K562 (cell line): ENCODE measurements around the gene SCN2B. TPM values are rescaled to one million over a fixed set of nuclear protein-coding genes. Genes with fewer than 3 reads are reported as not detected.

Source experiments
- ATAC-seq: fragments of 200-7000 bp; cut with Tn5 transposase; 3 replicates; pipeline ENCODE4 v1.9.1; 2020; ENCODE audit warnings: moderate library complexity
- BruUV-seq: library from RNA; stranded (reverse); fragments of 400-500 nt; replicated peaks from 2 replicates; lab custom pipeline; 2021; lab: Mats Ljungman, UMichigan
- CTCF ChIA-PET: fragments of 300-600 bp; formaldehyde crosslinking; extraction: SDS; loops from one replicate; lab custom pipeline; 2021; ENCODE audit warnings: low intra/inter-chr PET ratio; lab: Yijun Ruan, JAX
- POLR2A ChIA-PET: fragments of 300-600, 350-650 bp; sonication (Branson Sonifier 250); formaldehyde crosslinking; extraction: SDS; loops from one replicate; lab custom pipeline; 2021; ENCODE audit warnings: antibody characterized with exemption, inconsistent platforms; lab: Yijun Ruan, JAX
- DNase-seq, 4 experiments: peaks; one replicate each; pipeline versions ENCODE4 v3.0.0 to v3.0.0-alpha.2; 2011 to 2018; ENCODE audit warnings: low spot score in 3 of 4, mixed read lengths in 3 of 4; ENCODE audit errors: extremely low read depth in 1 of 4
- FAIRE-seq: peaks from 2 replicates; lab custom pipeline; 2011; peaks lifted over from hg19 to GRCh38; lab: Jason Lieb, UNC
- H2AFZ ChIP-seq: 2 replicates; pipeline ENCODE4 v1.6.0; 2011; ENCODE audit warnings: low read depth, low read length, control low read depth, inconsistent platforms
- H3K27ac ChIP-seq: fragments of 200-600 bp; 3 replicates; pipeline ENCODE4 v1.8.0; 2011; ENCODE audit warnings: low read depth, mild to moderate bottlenecking, control low read depth, inconsistent platforms, low read length, moderate library complexity, mixed read lengths; ENCODE audit errors: extremely low read depth
- H3K27me3 ChIP-seq, 2 experiments: fragments of 300-600 bp in 1 of 2; 2 replicates in 1 of 2; 3 replicates in 1 of 2; pipeline versions ENCODE4 v1.6.0 to v1.8.0; 2011; ENCODE audit warnings: inconsistent platforms in 2 of 2, low read length in 2 of 2, mild to moderate bottlenecking in 1 of 2, mixed read lengths in 1 of 2, moderate library complexity in 1 of 2; ENCODE audit not compliant: control insufficient read depth in 2 of 2, insufficient read depth in 2 of 2
- H3K36me3 ChIP-seq: fragments of 300-600 bp; 3 replicates; pipeline ENCODE4 v1.8.0; 2011; ENCODE audit warnings: mild to moderate bottlenecking, low read length, inconsistent platforms; ENCODE audit not compliant: control insufficient read depth, insufficient read depth
- H3K4me1 ChIP-seq, 2 experiments: fragments of 200-600 bp in 1 of 2; replicated peaks in 1 of 2; 2 replicates in 1 of 2; 3 replicates in 1 of 2; pipeline versions ENCODE4 v1.5.1 to v1.8.0; 2011; ENCODE audit warnings: inconsistent platforms in 2 of 2, low read length in 2 of 2, mild to moderate bottlenecking in 1 of 2, mixed read lengths in 1 of 2, moderate library complexity in 1 of 2; ENCODE audit not compliant: control insufficient read depth in 2 of 2, insufficient read depth in 2 of 2
- H3K4me2 ChIP-seq: 2 replicates; pipeline ENCODE4 v1.6.1; 2011; ENCODE audit warnings: low read length, control low read depth, inconsistent platforms, mixed read lengths; ENCODE audit not compliant: insufficient read depth
- H3K4me3 ChIP-seq: fragments of 200-600 bp; sonication (generic), shearing (Covaris generic); 2 replicates; pipeline ENCODE4 v1.5.1; 2016; ENCODE audit warnings: control low read depth, inconsistent platforms
- H3K79me2 ChIP-seq: fragments of 200-600 bp; 3 replicates; pipeline ENCODE4 v1.8.0; 2011; ENCODE audit warnings: low read length, inconsistent platforms; ENCODE audit not compliant: control insufficient read depth, insufficient read depth
- H3K9ac ChIP-seq, 2 experiments: 2 replicates each; pipeline versions ENCODE4 v1.6.0 to v1.6.1; 2011; ENCODE audit warnings: low read depth in 2 of 2, low read length in 2 of 2, control low read depth in 1 of 2, inconsistent platforms in 1 of 2, mild to moderate bottlenecking in 1 of 2, mixed read lengths in 1 of 2; ENCODE audit not compliant: insufficient read depth in 1 of 2
- H3K9me1 ChIP-seq: one replicate; pipeline ENCODE4 v1.6.0; 2011; ENCODE audit warnings: inconsistent platforms, mild to moderate bottlenecking, low read length, moderate library complexity; ENCODE audit not compliant: control insufficient read depth, insufficient read depth
- H3K9me3 ChIP-seq: replicated peaks from 2 replicates; pipeline ENCODE4 v1.5.1; 2011; ENCODE audit warnings: low read depth, low read length, inconsistent platforms; ENCODE audit not compliant: control insufficient read depth, insufficient read depth
- H4K20me1 ChIP-seq: replicated peaks from 2 replicates; pipeline ENCODE4 v1.6.1; 2011; ENCODE audit warnings: low read length, inconsistent platforms, mixed read lengths; ENCODE audit not compliant: control insufficient read depth, insufficient read depth
- E2F1 ChIP-seq: sonication (generic); formaldehyde crosslinking; IDR thresholded peaks from 2 replicates; pipeline ENCODE4 v1.8.1; 2023; ENCODE audit warnings: mild to moderate bottlenecking, missing genetic modification reagents, moderate library complexity
- FOXM1 ChIP-seq, 2 experiments: fragments of 450-650 bp in 1 of 2; sonication (generic) in 1 of 2; formaldehyde crosslinking in 1 of 2; IDR thresholded peaks; 2 replicates each; pipeline versions ENCODE4 v1.6.1 to v1.9.0; 2017 to 2022; ENCODE audit warnings: low read depth in 2 of 2, mild to moderate bottlenecking in 2 of 2, missing genetic modification reagents in 1 of 2, moderate library complexity in 1 of 2
- LEF1 ChIP-seq: fragments of 450-650 bp; IDR thresholded peaks from 2 replicates; pipeline ENCODE4 v1.6.1; 2016; ENCODE audit warnings: mild to moderate bottlenecking
- ZBTB33 ChIP-seq: sonication (generic); formaldehyde crosslinking; IDR thresholded peaks from 2 replicates; pipeline ENCODE4 v1.8.1; 2023; ENCODE audit warnings: mild to moderate bottlenecking, missing genetic modification reagents
- ZNF318 ChIP-seq, 2 experiments: fragments of 450-650 bp; IDR thresholded peaks; 2 replicates each; pipeline ENCODE4 v1.6.1; 2016; ENCODE audit warnings: mild to moderate bottlenecking in 2 of 2, borderline replicate concordance in 1 of 2, low read depth in 1 of 2, moderate library complexity in 1 of 2
- WGBS: fragments of 100-300 bp; shearing (Covaris generic); methylation state at CpG from one replicate; pipeline ENCODE4 v1.1.6; 2016; ENCODE audit warnings: low coverage, mixed read lengths; ENCODE audit not compliant: insufficient coverage; ENCODE audit errors: missing lambda C conversion rate; 5-methylcytosine and 5-hydroxymethylcytosine counted together
- in situ Hi-C: fragments of 300-500 bp; cut with MboI; formaldehyde crosslinking; loops from 4 replicates; pipeline ENCODE4 v1.15.0; 2018; ENCODE audit warnings: inconsistent platforms, mixed read lengths
- intact Hi-C: fragments of 100-400 bp; cut with micrococcal nuclease; formaldehyde crosslinking; loops from 2 replicates; pipeline ENCODE4 v1.14.2; 2022
- polyA plus RNA-seq, 8 experiments: library from polyadenylated mRNA; depleted of rRNA in 4 of 8; stranded (reverse) in 5 of 8; unstranded in 3 of 8; fragments of >200 nt; fragmentation: Nextera tagmentation in 2 of 8; fragmentation: Illumina TruSeq in 1 of 8; extraction: Ambion mirVana in 2 of 8; extraction: Trizol in 1 of 8; gene quantifications; 2 replicates each; pipeline versions ENCODE4 v1.2.1 to v1.2.3, GENCODE V29; 2011 to 2014; ENCODE audit warnings: inconsistent platforms in 1 of 8, missing spikeins in 1 of 8
- total RNA-seq, 7 experiments: library from RNA; depleted of rRNA in 6 of 7; stranded (reverse); fragments of >200 nt in 6 of 7; fragmentation: Illumina TruSeq in 2 of 7; extraction: Trizol in 2 of 7; gene quantifications; 2 replicates each; pipeline versions ENCODE4 v1.2.1 to v1.2.3, GENCODE V29; 2011 to 2021; ENCODE audit warnings: low replicate concordance in 1 of 7

Gene SCN2B
- total and polyA plus RNA-seq, 9 of the 15 experiments (the other 6 are each of a cell fraction or from before 2014, with no cell fraction given), result not detected

- H4K20me1 ChIP-seq, result no peaks in the 10 kb centered on the region
- TF ChIP-seq ZNF318 (IDR thresholded peaks at IDR 0.05; ENCODE audit: borderline replicate concordance in 1 of 2, low read depth in 1 of 2) (no peak), FOXM1 (IDR thresholded peaks at IDR 0.05; ENCODE audit: low read depth) (no peak), FOXM1 (CRISPR knock-in tag; IDR thresholded peaks at IDR 0.05; ENCODE audit: low read depth) (no peak), LEF1 (no peak), ZBTB33 (CRISPR knock-in tag) (no peak), E2F1 (CRISPR knock-in tag) (no peak)
- no peaks in the 10 kb centered on the region for H3K9me1 ChIP-seq
- ChIA-PET CTCF (no interaction called here), POLR2A (interaction anchor here (0.5 to 1.2 kb wide), 3 partner anchors 10 to 531 kb away, joined by 3 read pairs; no protein-coding TSS in a partner anchor)
- in situ Hi-C loops (no loop called here), intact Hi-C loops (no loop called here)
- DNase-seq (no peak), ATAC-seq (no peak), FAIRE-seq (no peak)
- BruUV-seq, result no TSS peak
- 0% methylated on average over 5 of the region's 5 CpGs for WGBS
- no peak overlapping the region for H3K4me2 ChIP-seq
- no peak overlapping the region for H2AFZ ChIP-seq
- no peak overlapping the region for H3K9ac ChIP-seq
- H3K4me3 ChIP-seq, result no peak overlapping the region
- H3K27me3 ChIP-seq, result peaks cover 9 to 32% of the 10 kb centered on the region in 2 experiments; a peak in 4 of 5 replicates
- no peaks in the 10 kb centered on the region for H3K36me3 ChIP-seq
- no peaks in the 10 kb centered on the region for H3K9me3 ChIP-seq
- no peaks in the 10 kb centered on the region for H3K79me2 ChIP-seq
- no peaks in the 10 kb centered on the region for H3K4me1 ChIP-seq
- H3K27ac ChIP-seq, result no peak overlapping the region
Observed at GRCh38 chr11:118221419-118221818, 45.0 kb upstream of the SCN2B start.
